Measurements from ENCODE around the gene EXOC4. TPM values are rescaled to one million over a fixed set of nuclear protein-coding genes. Genes with fewer than 3 reads are reported as not detected.
A peak's percentile ranks its signal among the peaks of the same experiment; 100 is the strongest.

The EXOC4 gene
- total RNA-seq, 1 donor from 2014 or later: 96.9 TPM

DNA sequence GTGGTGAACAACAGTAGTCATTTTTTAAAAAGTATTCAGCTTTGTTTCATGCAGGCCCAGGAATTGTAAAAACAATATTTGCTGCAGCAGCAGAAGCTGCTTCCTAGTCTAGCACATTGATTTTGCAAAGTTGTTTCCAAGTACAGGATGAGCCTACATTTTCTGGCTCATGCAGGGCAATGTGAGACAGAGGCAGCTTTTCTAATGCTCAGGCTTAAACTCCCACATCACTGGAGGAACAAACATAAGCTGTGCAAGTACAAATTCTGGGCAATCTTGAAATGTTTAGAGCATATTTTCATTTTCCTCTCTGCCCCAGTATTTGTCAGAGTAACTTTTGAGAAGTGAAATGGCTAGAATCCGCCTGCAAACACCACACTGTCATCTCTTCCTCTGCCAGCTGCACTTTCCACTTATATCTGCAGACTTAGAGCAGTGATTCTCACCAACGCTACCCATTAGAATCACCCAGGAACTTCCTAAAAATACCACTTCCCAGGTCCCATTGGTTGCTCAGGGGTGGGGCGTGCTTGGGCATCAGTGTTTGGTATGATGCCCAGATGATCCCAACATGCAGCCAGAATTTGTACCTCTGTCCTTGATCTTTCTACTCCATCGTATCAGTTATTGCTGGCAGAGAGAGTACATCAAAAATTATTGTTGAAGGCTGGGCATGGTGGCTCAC, 570.1 kb downstream of the EXOC4 start:
- DNase-seq (ENCODE audit: low read depth in 2 of 2): no peak

DNA sequence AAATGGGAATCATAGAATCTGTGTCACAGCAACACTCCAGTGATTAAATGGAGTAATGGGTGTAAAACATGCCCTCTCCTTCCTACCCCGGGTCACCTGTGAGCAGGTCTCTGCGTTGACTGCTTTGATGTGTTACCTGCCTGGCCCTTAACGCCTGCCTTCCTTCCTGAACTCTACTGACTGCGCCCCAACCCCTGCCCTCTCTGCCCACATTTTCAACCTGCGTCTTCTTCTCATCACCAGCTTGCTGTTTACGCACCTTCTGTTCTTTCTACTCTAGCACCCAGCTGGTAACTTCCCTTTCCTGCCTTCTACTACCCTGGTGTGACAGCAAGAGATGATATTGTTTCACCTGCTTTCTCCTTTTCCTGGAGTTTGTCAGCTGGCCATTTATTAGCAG, 571.3 kb downstream of the EXOC4 start:
- DNase-seq (ENCODE audit: low read depth in 2 of 2): no peak

GRCh38 chr7:133827707-133828623, 575.1 kb downstream of the EXOC4 start:
- no peak for DNase-seq (ENCODE audit: low read depth in 2 of 2)

DNA sequence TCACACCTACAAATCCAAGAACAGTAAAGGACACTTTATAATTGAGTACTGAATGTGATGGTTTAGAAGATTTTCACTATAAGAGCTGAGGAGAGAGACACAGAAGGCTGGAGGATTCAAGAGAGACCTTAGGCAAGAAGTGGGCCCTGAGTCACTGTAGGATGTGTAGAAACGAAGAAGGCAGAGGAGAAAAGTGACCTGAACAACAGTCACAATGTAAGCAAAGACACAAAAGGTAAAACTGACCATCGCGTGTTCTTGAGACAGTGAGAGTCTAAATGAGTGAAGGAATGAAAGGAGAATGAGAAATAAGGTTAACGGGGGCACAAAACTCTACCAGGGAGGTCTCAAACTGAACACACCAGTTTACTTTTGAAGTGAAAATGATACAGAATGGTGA, 576.0 kb downstream of the EXOC4 start:
- no peak for DNase-seq (ENCODE audit: low read depth in 2 of 2)

- no peak for DNase-seq (ENCODE audit: low read depth in 2 of 2)
These were observed 576.5 kb downstream of the EXOC4 start for GRCh38 chr7:133829336-133829897.

- no peak for DNase-seq (ENCODE audit: low read depth in 2 of 2)
These were observed 577.2 kb downstream of the EXOC4 start for GRCh38 chr7:133830081-133830480.

GRCh38 chr7:133836666-133837065, 583.8 kb downstream of the EXOC4 start:
- DNase-seq (ENCODE audit: low read depth in 2 of 2): no peak

- DNase-seq (ENCODE audit: low read depth in 2 of 2): no peak
These were observed 584.3 kb downstream of the EXOC4 start for GRCh38 chr7:133837224-133837623.

- DNase-seq (ENCODE audit: low read depth in 2 of 2): no peak
These were observed 586.2 kb downstream of the EXOC4 start for GRCh38 chr7:133839121-133839520.

- peak in 1 of 2 donors; percentile 64 for DNase-seq (ENCODE audit: low read depth in 2 of 2)
These were observed 590.5 kb downstream of the EXOC4 start for GRCh38 chr7:133843341-133843740.

DNA sequence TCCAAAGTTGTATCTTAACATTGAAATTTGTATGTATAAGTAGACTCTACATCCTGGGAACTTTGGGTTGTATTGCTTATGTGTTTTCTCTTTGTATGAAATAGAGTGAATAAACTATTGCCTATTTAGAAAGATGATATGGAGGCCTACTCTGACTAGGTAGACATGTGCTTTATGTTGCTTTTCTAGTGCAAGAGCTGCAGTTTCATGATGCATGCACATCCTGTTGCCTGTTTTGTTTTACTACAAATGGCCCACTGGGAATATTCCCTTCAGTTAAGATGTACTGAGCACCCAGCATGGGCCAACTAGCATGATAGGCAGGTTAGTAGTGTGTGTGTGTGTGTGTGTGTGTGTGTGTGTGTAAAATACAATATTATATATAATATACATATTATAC, 592.1 kb downstream of the EXOC4 start:
- no peak for DNase-seq (ENCODE audit: low read depth in 2 of 2)

- DNase-seq (ENCODE audit: low read depth in 2 of 2): no peak
These were observed 593.5 kb downstream of the EXOC4 start for GRCh38 chr7:133846203-133846945.

DNA sequence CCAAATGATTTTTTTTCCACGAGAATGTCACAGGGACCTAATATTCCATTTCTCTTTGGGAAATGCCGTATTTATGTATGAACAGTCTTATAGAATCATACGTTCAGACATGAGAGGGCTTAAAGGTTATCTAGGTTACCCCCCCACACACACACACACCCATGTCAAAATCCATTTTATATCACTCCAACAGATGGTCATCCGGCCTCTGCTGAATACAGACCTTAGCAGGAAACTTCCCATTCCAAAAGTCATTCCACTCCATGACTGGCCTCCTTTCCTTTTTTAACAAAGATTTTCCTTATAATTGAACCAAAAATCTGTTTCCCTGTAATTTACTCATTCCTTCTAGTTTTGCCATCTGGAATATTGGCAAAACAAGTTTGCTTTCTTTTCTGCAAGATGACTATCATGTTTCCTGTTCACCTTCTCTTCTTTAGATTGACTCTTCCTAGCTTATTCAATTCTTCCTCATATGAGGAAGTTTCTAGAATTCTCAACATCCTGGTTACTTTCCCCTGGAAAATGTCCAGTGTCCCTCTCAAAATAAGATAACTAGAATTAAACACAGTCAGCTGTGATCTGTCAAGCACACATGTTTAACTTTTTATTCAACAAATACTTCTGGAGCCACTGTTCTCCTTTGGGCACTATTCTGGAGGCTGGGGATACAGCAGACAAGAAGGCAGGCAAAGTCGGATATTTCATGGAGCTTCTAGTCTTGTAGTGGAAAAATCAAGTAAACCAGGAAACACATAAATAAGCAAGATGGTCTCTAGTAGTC, 597.8 kb downstream of the EXOC4 start:
- DNase-seq (ENCODE audit: low read depth in 2 of 2): peak in 1 of 2 donors; percentile 55

- no peak for DNase-seq (ENCODE audit: low read depth in 2 of 2)
These were observed 598.5 kb downstream of the EXOC4 start for GRCh38 chr7:133851411-133851810.

DNA sequence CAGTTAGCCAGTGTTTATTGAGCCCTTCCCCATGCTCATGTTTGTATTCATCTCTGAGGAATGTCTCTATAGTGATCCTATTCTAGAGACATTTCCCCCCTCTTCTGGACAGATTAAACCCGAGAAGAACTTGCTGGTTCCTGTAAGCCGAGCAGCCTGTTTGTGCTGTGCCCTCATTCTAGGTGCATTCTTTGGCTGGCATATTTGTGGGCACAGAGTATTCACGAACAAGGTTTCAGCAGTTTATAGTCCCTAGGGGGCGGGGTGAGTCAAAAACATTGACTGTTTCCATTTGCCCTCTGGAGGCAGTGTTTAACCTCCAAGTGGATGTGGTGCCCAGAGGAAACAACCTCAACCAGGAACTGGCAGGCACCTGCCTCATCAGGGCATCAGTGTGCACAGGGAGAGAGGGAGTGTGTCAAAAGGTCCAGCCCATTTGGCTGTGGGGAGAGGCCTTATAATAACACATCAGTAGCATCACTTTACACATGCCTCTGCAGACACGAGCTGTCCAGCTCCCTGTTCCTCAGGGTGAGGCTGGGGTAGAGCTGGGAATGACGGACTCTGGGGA, 600.9 kb downstream of the EXOC4 start:
- peak in 1 of 2 donors; percentile 43 for DNase-seq (ENCODE audit: low read depth in 2 of 2)

DNA sequence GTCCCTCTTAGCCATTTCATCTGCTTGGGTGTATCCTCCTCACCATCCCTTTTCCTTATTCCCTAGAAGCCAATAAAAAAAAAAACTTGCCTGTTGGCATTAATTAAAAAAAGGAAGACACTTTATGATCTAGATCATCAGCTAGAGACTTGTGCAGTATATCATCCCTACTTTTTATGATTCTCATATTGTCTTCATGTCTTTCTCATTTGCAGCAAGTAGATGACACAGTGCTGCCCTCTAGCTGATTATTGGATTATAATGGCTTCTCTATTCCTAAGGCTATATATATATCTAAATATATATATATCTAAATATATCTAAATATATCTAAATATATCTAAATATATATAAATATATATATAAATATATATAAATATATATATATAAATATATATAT, 601.9 kb downstream of the EXOC4 start:
- DNase-seq (ENCODE audit: low read depth in 2 of 2): peak; percentile 36 to 62

DNA sequence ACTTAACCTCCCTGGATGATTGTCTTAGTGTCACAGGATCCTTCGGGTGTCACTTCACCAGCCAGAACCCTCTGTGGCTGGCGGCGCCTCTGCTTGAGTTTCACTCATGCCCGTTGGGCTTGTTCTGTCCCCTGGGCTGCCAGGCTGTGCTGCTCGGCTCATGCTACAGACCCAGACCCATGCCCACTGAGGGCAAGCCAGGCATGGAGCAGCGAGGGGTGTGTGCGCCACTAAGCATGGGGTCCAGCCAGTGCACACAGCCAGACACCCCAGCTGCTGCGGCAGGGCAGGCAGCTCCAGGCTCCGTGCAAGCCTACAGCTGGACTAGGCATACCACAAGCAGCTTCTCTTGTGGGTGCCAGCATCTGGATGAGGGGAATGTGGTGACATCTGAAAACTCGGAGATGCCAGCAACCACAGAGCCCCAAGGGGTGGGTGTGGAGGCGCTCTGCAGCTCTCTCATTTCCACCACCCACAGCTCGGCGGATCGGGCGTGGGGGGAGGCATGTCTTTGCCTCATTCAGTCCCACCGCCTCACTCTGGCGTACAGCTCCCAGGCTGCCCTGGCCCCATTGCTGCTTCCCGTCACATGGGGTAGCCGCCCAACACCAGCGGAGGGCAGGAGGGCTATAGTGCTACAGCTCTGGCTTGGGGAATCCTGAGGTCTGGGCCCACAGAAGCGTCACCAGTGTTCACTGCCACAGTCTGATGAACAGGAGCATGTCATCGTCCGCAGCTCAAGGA, 604.7 kb downstream of the EXOC4 start:
- no peak for DNase-seq (ENCODE audit: low read depth in 2 of 2)

- DNase-seq (ENCODE audit: low read depth in 2 of 2): no peak
These were observed 605.4 kb downstream of the EXOC4 start for GRCh38 chr7:133858311-133858710.

- no peak for DNase-seq (ENCODE audit: low read depth in 2 of 2)
These were observed 606.4 kb downstream of the EXOC4 start for GRCh38 chr7:133859231-133859630.
